GM21619 (cell line): ENCODE measurements around the gene POC1A.
A peak's percentile ranks its signal among the peaks of the same experiment; 100 is the strongest.

Experiments
- ATAC-seq: cut with Tn5 transposase; IDR thresholded peaks from one replicate; pipeline ENCODE4 v1.9.1; 2021; ENCODE audit not compliant: unreplicated experiment

The POC1A gene

DNA sequence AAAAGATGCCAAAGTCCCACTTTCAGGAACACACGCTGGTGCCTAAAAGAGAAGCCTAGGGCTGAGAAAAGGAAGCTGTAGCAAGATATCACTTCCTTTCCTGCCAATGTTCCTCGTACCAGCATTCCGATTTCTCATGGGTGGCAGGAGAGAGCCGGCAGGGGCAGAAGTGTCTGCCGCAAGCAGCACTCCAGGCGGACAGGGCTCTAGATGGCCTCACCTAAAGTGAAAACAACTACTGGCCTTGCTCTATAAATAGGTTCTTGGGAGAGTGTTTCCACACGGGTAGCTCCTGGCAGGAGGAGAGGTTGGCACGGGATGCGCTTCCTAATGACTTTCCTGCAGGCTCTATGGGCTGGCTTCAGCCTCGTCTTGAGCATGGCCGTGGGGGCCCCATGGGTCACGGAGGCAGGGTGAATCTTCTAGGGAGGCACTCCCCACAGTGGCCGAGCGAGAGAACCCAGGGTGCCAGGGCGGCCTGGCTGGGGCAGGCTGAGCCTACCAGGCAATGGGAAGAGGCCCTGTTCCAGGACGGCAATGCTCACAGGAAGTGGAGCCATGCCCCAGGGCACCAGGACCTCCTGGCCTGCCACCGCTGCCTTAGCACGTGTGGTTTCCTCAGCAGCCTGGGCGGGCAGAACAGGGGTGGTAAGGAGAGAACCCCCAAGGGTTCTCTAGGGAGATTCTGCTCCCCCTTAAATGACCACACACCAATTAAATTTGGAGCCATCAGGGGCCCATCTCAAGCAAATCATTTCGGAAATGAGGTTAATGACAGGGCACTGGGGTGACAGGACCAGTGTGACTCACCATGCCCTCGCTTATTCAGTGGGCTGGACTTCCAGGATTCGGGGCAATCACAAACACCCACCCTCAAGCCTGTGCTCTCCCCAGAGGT lies 83.2 kb downstream of the POC1A start:
- ATAC-seq = no peak

DNA sequence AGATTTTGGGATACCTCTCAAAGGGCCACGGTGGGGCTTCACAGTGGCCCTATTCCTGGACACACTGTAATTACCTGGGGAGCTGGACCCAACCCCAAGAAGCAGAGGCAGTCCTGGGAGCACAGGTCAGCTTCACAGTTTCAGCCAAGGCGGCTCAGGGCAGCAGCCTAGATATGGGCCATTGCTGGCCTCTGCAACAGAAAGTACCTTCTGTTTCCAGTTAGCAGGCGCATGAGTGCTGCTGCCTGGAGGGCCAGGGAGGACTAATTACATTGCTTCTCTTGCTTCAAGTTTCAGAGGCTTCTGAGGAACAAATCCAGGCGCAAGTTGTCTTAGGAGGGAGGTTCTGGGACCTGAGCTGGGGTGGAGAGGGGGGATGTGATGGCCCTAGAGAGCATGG lies 84.4 kb downstream of the POC1A start:
- ATAC-seq = no peak

DNA sequence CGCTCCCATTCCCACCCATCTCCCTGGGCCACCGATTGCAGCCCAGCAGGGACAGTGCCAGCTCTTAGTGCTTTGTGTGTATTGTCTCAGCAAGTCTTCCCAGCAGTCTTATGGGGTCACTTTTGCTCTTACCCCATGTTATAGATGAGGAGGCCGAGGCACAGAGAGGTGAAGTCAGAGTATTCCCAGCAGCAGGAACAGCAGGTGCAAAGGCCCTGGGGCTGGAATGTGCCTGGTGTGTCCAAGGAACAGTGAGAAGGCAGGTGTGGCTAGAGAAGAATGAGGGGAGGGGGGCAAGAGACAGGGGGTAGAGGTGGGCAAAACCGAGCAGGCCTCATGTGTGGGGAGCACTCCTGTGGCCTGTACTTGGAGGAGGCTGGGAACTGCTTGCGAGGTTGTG lies 85.1 kb downstream of the POC1A start:
- no peak for ATAC-seq

DNA sequence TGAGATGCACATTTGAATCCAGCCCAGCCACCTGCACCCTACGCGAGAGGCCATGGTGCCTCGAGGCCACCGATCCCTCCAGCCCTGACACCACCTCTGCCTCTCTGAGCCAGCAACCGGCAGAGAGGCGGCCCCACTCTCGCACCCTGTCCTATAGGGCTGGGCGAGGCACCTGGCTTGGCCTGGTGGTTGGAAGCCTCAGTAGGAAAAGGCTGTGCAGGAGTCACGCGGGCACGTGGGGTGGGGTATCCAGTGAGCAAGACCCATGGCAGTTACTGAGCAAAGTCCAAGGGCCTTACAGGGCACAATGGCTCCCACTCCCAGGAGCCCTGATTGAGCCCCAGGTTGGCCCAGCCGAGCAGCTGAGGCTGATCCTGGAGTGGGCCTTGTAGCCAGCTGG lies 85.5 kb downstream of the POC1A start:
- no peak for ATAC-seq

DNA sequence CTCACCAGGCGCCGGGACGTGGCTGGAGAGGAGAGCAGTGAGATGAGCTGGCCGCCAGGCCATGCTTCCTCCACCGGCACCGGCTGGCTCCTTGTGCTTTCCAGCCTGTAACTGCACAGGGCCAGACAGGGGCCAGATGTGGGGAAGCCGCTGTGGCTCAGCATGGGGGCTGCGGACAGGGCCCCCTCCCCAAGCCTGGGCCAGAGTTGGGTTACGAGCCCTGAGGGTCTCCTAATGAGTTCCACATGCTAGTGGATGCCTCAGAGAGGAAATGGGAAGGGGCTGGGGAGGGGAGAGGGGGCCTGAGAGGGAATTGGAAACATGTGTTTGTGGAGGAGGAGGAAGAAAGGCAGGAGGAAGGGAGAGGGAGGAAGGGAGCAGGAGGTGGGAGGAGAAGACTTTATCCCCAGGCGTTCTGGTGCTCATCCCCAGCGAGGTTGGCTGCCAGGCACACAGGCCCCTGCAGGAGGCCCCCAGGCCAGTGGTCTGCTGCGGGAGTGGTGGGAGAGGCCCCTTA lies 86.1 kb downstream of the POC1A start:
- ATAC-seq = no peak

DNA sequence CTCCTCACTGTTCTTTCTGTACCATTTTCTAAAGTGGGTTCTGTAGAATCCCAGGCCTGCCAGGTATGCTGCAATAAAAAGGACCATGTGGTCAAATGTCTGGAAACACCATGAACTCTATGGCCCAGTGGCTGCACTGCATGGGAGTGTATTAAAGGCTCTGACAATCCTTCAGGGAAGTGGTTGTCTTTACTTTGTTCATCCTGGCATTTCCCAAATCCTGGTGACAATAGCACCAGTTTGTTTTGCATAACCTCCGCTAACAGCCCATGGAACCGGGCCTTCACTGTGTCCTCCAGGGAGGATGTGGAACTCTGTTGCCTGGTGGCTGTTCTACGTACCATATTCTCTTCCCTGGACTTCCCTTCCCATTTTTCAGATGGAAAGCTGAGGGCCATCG lies 86.7 kb downstream of the POC1A start:
- no peak for ATAC-seq

DNA sequence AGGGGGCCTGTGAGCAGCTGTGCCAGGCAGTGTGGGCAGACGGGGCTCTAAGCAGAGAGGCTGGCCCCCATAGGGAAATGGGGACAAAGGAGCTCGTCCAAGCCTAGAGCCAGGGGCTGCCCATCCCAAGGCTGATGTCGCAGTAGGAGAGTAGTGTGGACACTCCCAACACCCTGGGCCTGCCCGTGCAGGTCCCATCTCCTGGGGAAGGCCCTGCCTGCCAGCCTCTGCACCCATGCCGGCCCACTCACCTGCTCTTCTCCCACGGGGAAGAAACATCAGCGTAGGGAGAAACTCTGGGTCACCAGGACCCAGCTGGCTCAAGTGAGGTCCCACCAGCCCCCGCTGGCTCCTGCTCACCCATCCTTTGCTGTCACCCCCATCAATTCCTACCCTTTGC lies 87.2 kb downstream of the POC1A start:
- ATAC-seq = no peak

DNA sequence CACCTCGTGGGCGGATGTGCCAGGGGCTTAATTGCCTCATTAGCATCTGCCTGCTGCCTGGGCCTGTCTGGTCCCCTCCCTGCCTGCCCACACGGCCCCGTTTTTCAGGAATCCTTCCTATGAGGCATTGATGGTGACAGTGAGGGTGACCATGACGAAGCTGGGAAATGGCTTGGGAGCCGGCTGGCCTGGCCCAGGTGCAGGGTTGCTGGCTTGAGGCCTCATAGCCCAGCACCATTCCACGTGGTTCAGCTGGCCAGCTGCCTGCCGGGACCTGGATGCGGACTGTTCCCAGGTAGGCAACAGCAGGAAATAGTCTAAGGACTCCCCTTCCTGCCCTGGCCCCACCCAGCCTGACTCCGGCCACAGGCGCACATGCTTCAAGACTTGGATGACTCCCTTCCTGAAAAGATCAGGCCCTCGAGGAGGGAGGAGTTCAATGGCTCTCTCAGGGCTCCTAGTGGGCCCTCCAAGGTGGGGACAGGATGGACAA lies 88.9 kb downstream of the POC1A start:
- no peak for ATAC-seq

DNA sequence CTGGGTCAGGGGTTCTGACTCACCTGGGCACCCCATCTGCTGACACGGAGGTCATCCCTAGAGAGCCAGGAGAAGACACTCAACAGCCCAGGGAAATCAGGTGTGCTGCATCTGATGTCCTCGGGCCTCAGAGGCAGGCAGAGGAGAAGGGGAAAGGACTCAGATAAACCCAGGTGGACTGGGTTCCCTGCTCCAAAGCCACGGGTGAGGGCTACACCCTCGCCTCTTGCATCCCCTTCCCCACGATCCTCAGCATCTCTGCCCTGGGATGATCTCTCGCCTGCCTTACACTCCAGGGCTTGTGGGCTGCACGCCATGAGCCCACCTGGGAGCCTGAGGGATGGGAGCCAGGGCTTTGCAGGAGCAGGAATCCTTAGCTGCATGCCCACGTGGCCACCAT lies 89.7 kb downstream of the POC1A start:
- no peak for ATAC-seq

DNA sequence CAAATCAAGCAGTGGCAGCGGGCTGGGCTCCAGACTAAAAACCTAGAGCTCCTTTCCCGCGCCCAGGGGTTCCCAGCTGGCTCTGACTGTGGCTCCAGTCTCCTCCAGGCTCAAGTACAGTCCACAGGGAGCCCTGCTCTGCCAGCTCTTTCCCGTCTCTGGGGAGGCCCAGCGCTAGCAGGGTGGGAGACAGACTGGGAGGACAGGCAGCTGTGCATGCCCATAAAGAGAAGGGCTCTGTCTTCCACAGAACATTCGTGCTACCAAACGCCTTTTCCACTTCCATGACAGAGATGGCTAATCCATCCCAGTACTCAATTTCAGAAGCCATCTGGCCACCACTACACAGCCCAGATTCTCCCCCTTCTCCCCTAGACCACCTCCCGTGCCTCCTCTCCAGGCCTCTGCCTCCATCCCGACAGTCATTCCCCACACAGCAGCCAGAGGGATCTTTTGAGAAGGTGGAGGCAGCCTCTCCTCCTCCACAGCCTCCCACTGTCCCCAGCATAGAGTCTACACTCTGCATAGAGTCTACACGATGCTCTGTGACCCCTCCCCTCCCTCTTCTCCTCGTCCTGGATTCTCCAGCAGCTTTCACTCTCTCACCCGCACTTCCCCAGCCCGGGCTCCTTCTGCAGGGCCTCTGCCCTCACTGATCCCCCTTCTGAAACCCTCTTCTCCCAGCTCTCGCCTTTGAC lies 91.0 kb downstream of the POC1A start:
- ATAC-seq = no peak

DNA sequence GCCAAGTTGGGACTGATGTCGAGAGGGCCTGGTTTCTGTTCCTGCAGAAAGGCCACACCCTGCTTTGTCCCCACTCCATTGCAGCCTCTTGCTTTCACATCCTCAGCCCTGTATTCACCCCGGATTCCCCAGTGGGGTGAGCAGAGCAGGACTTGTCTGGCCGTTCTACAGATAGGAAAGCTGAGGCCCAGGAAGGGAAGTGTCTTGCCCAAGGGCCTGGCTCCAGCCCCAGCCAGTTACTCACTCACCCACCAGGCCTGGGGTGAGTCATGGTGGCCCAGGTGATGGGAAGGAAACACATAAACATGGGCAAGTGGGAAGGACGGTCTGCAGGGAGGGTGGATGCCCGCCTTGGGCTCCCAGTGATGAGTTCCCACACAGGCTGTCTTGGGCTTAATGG lies 91.7 kb downstream of the POC1A start:
- peak; percentile 39 for ATAC-seq

DNA sequence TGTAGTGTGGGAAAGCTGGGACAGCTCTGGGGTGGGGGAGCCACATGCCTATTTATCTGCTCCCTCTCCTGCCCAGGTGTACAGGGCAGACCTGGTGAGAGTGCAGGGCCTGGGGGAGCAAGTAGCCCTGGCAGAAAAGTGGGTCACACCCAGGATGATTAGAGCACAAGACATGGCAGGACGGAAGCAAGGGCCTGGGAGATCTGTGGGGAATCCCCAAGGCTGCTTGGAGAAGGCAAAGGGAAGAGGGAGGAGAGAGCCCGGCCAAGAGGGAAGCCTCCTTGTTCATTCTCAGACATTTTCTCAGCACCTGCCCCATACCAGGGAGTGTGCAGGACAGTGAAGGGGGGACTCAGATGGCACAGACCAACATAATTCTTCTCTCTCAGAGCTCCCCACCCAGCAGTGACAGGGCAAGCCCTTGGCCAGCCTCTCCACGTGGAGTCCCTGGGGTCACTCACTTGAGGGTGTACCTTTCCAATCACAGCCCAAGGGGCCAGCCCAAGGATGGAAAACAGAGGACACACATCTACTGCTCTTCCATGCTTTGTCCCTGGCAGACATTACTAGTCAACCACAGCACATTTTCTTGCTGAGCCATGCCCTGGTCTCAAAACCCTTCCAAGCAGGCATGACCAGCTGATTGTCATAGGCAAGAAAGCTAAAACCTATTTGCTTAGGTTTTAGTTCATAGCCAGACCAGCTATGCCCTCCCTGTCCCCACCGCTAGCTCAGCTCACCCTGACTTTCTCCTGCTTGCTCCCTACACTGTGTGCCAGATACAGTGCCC lies 92.9 kb downstream of the POC1A start:
- no peak for ATAC-seq

DNA sequence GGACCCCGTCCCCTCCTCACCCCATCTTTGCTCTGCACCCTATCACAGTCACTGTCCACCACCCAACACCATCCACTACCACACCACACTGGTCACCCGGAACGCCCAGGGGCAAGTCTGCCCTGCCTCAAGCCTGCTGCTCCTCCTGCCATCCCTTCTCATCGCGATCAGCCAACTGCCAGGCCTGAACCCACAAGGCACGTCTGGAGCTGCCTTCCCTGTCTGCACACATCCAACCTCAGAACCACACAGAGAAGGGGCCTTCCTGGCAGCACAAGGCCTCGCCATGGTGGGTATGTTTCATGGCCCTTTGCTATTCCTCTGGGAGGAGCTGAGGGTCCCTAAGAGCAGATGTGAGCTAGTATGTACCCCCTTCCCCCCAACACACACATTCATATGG lies 94.4 kb downstream of the POC1A start:
- ATAC-seq = no peak

DNA sequence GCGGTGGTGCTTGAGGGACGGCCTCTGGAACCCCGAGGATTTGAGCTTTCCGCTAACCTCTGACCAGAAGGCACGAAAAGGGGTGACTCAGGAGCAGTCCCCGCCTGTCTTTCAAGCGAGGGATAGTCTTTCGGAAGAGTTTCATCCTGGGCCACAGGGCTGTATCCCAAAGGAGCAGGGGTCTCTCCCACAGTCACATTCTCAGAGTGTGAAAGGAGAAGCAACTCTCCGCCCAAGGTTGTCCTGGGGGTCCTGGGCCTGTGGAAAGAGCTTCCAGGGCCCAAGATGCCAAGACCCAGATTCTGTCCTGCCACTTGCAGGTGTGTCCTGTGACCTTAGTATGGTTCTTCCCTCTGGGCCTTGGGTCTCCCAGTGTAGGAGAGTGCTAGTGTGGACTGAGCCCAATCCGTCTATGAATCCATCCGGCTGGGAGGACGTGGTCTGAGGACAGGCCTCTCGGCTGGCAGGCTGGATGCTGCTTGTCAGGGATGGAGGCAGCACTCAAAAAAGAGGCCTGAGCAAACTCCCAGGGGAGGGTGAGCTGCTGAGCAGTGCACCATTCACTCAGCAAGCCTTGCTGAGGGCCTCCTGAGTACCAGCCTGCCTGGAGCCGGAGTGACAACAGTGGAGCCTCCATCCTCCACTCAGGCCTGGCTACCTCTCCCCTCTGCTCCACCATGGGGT lies 96.3 kb downstream of the POC1A start:
- no peak for ATAC-seq

DNA sequence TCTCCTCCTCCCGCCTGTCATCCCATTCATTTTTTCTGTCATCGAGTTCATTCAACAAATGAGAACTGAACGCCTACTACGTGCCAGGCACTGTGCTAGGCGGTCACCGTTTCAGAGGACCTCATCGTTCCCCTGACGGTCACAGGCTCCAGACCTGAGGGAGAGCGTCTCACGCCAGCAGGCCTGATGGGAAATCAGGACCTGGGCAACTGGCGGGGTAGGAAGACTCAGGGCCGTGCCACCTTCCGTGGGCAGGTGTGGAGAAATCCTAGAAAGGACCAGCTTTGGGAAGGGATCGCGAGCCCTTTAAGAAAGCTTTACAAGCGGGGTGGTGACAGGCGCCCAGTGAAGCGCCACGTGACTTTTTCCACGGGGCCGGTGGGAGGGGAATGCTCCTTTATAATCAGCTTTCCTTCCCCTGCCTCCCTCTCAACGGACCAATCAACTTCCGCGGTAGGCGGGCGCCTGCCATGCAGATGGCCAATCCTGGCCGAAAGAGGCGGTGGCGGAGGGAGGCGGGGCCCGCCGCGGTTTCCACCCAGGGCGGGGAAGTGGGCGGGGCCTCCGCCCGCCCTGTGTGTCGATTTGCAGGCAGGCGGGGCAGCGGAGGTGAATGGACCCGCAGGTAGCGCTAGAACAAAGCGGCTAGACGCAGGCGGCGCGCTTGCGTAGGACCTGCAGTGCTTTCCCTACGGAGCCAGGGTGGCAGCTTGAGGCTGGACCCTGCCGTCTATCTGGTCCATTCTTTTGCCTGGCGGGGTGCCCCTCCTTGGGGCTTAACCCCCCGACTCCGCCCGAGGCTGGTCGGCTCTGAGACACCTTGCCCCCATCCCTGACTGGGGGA lies 97.0 kb downstream of the POC1A start:
- peak; percentile 75 for ATAC-seq

DNA sequence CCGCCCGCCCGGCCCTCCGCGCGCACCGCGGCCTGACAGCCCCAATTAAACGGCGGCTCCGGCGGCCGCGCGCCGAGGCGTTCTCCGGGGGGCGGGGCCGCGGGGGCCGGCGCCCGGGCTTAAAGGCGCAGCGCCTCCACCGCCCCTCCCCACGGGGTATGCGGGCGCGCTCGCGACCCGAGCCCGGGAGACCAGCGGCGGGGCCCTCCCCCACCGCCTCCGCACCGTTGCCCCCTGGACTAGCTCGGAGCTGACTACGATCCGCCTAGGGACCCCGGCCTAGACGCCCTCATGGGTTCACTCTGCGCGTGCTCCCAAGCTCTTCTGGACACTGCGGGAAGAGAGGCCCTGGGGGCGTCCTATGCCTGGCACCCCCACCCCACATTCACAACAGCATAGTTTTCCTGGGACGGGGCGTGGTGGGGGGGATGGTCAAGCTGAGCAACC lies 97.7 kb downstream of the POC1A start, which contains the start of gene DUSP7:
TSS of gene DUSP7 (minus strand) at position 51 of the 447 bp plus-strand sequence. CDS start 205 bp downstream, outside the sequence.
- ATAC-seq = peak; percentile 23

DNA sequence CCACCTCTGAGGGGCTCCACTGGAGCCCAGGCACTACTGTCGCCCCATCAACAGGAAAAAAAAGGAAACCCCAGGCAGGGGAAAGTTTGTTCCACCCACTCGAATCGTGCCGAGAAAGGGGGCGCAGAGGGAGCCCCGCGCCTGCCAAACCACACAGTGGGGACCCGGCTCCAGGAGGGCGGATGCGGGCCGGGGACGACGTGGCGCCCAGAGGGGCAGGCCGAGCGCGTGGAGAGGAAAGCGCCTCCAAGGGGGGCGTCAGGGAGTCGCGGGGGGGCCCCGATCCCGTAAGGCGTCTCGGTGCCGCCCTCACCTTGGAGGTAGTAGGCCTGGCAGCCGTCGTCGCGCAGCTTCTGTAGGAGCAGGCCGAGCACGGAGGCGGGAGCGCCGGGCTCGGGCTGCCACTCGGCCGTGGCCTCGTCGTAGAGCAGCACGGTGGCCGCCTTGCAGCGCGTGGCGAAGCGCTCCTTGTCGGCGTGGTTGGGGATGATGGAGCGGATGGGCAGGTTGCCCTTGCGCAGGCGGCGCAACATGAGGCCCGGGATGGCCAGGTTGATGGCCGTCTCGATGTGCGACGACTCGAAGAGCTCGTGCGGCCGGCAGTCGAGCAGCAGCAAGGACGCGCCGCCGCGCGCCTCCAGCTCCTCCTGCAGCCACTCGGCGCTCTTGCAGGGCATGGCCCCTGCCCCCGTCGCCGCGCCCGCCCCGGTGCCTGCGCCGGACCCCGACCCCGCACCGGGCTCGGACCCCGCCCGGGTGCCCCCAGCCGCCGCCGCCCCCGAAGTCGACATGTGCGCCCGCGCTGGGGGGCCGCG lies 98.5 kb downstream of the POC1A start:
- ATAC-seq = peak; percentile 12

DNA sequence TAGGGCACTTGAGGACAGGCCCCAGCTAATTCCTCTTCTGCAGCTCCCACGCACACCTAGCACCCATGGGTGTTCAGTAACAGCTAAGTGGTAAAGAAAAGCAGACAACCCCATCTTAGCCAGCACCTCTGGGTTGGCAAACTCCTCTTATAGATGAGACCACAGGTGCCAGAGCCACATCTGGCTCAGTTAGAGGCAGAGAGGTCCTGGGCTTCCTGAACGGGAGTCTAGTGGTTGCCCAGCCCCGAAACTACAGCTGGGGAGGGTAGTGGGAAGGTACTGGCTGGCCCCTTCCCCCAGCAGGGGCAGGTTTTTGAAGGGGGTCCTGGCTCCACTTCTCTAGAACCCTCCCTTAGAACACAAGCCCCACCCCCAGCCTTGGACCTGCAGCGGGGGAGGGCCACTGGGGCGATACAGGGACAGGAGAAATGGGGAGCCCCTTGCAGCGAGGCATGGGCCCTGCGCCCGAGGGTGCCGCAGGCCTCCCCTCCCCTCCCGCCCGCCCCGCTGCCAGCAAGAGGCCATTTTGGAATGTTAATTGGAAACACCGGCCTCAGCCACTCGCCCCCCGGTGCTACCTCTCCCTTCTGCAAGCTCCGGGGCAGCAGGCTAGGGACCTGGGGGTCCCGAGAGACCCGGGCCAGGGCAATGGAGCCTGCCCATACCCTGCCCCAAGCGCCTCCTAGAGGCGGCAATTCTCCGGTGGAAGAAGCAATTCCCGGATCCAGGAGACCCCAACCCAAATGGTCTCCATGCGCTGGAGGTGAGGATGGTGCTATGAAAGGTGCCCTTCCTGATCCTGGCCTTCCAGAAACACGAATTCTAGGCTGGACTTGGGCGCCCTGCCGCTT lies 99.3 kb downstream of the POC1A start:
- ATAC-seq = no peak
